GM21737 (cell line): ENCODE data around the gene NTRK3.

Experiments used
- ATAC-seq: cut with Tn5 transposase; IDR thresholded peaks from one replicate; pipeline ENCODE4 v1.9.1; 2021; ENCODE audit warnings: mild to moderate bottlenecking, moderate library complexity; ENCODE audit not compliant: unreplicated experiment

The NTRK3 gene

GRCh38 chr15:87910301-87910700, 346.2 kb downstream of the NTRK3 start:
- no peak for ATAC-seq

- no peak for ATAC-seq
These were observed 348.7 kb downstream of the NTRK3 start for GRCh38 chr15:87907676-87908446.

- ATAC-seq: no peak
These were observed 350.1 kb downstream of the NTRK3 start for GRCh38 chr15:87906444-87906843.

- no peak for ATAC-seq
These were observed 353.6 kb downstream of the NTRK3 start for GRCh38 chr15:87902772-87903426.

GRCh38 chr15:87901926-87902690, 354.4 kb downstream of the NTRK3 start:
- no peak for ATAC-seq

- no peak for ATAC-seq
These were observed 355.5 kb downstream of the NTRK3 start for GRCh38 chr15:87901008-87901407.

GRCh38 chr15:87896936-87897335, 359.6 kb downstream of the NTRK3 start:
- ATAC-seq: no peak

- ATAC-seq: no peak
These were observed 369.4 kb downstream of the NTRK3 start for GRCh38 chr15:87887177-87887576.

GRCh38 chr15:87881026-87881425, 375.5 kb downstream of the NTRK3 start:
- no peak for ATAC-seq

GRCh38 chr15:87877822-87878542, 378.6 kb downstream of the NTRK3 start:
- ATAC-seq: no peak

GRCh38 chr15:87877114-87877810, 379.3 kb downstream of the NTRK3 start:
- no peak for ATAC-seq

- ATAC-seq: no peak
These were observed 381.4 kb downstream of the NTRK3 start for GRCh38 chr15:87874896-87875711.

- ATAC-seq: no peak
These were observed 383.0 kb downstream of the NTRK3 start for GRCh38 chr15:87873516-87873915.

GRCh38 chr15:87871731-87872320, 384.7 kb downstream of the NTRK3 start:
- no peak for ATAC-seq

- no peak for ATAC-seq
These were observed 385.3 kb downstream of the NTRK3 start for GRCh38 chr15:87871258-87871681.

- ATAC-seq: no peak
These were observed 389.6 kb downstream of the NTRK3 start for GRCh38 chr15:87866961-87867360.

GRCh38 chr15:87863152-87863551, 393.4 kb downstream of the NTRK3 start:
- no peak for ATAC-seq

- no peak for ATAC-seq
These were observed 395.8 kb downstream of the NTRK3 start for GRCh38 chr15:87860743-87861142.

- ATAC-seq: no peak
These were observed 397.9 kb downstream of the NTRK3 start for GRCh38 chr15:87858651-87859050.
